Liver (tissue), 9 donors: ENCODE data around the gene CXCL16. TPM values are rescaled to one million over a fixed set of nuclear protein-coding genes. Genes with fewer than 3 reads are reported as not detected.

Experiments used
- DNase-seq: peaks from one replicate; pipeline ENCODE4 v3.0.0-alpha.2; 2017; ENCODE audit warnings: low spot score
- H3K27ac ChIP-seq, 2 donors: one replicate each; pipeline ENCODE4 v1.7.0; 2013; ENCODE audit warnings: inconsistent platforms in 2 of 2, low read length in 2 of 2, control low read depth in 1 of 2, low read depth in 1 of 2, mild to moderate bottlenecking in 1 of 2
- H3K27me3 ChIP-seq, 4 donors: one replicate each; pipeline versions ENCODE4 v1.6.1 to v1.7.0; 2013; ENCODE audit warnings: low read length in 3 of 4, inconsistent platforms in 1 of 4, mild to moderate bottlenecking in 1 of 4, moderate library complexity in 1 of 4; ENCODE audit not compliant: control insufficient read depth in 4 of 4, insufficient read depth in 4 of 4
- H3K36me3 ChIP-seq, 4 donors: one replicate each; pipeline versions ENCODE4 v1.6.1 to v1.7.0; 2013; ENCODE audit warnings: low read length in 3 of 4, mild to moderate bottlenecking in 3 of 4, low read depth in 1 of 4, moderate library complexity in 1 of 4; ENCODE audit not compliant: control insufficient read depth in 4 of 4, insufficient read depth in 3 of 4
- H3K4me1 ChIP-seq, 4 donors: one replicate each; pipeline versions ENCODE4 v1.6.1 to v1.7.0; 2013; ENCODE audit warnings: low read length in 3 of 4, mild to moderate bottlenecking in 3 of 4, moderate library complexity in 1 of 4; ENCODE audit not compliant: control insufficient read depth in 4 of 4, insufficient read depth in 4 of 4
- H3K4me3 ChIP-seq, 3 donors: one replicate each; pipeline versions ENCODE4 v1.6.1 to v1.7.0; 2013; ENCODE audit warnings: low read length in 3 of 3, control low read depth in 1 of 3, low read depth in 1 of 3, mild to moderate bottlenecking in 1 of 3
- H3K9ac ChIP-seq, 2 donors: one replicate each; pipeline ENCODE4 v1.7.0; 2013; ENCODE audit warnings: low read length in 2 of 2, mild to moderate bottlenecking in 2 of 2, moderate library complexity in 2 of 2, control low read depth in 1 of 2, low read depth in 1 of 2
- H3K9me3 ChIP-seq, 4 donors: one replicate each; pipeline versions ENCODE4 v1.6.1 to v1.7.0; 2013; ENCODE audit warnings: low read length in 3 of 4; ENCODE audit not compliant: control insufficient read depth in 4 of 4
- EGR1 ChIP-seq, 2 donors: IDR thresholded peaks; 2 replicates each; pipeline ENCODE4 v1.6.1; 2016 to 2018; ENCODE audit warnings: antibody characterized with exemption in 2 of 2, low read depth in 2 of 2
- FOXA1 ChIP-seq: IDR thresholded peaks from 2 replicates; pipeline ENCODE4 v1.6.1; 2016; ENCODE audit warnings: antibody characterized with exemption
- HNF4A ChIP-seq, 2 donors: conservative IDR thresholded peaks; 2 replicates each; pipeline ENCODE4 v1.6.1; 2016; ENCODE audit warnings: antibody characterized with exemption in 2 of 2, mild to moderate bottlenecking in 2 of 2
- HNF4G ChIP-seq: IDR thresholded peaks from 2 replicates; pipeline ENCODE4 v1.6.1; 2016; ENCODE audit warnings: antibody characterized with exemption
- NR2F2 ChIP-seq: IDR thresholded peaks from 2 replicates; pipeline ENCODE4 v1.6.1; 2016; ENCODE audit warnings: antibody characterized with exemption
- RAD21 ChIP-seq, 2 donors: IDR thresholded peaks; 2 replicates each; pipeline ENCODE4 v1.6.1; 2016; ENCODE audit warnings: antibody characterized with exemption in 2 of 2, mild to moderate bottlenecking in 2 of 2
- RXRA ChIP-seq, 2 donors: IDR thresholded peaks; 2 replicates each; pipeline ENCODE4 v1.6.1; 2017 to 2018; ENCODE audit warnings: antibody characterized with exemption in 2 of 2, mild to moderate bottlenecking in 1 of 2
- WGBS: extraction: QIAGEN DNeasy Blood & Tissue Kit; methylation state at CpG from one replicate; pipeline ENCODE4 v1.1.7; 2013; 5-methylcytosine and 5-hydroxymethylcytosine counted together
- polyA plus RNA-seq, 2 donors: library from polyadenylated mRNA; stranded (reverse) in 1 of 2; unstranded in 1 of 2; fragments of 200-250 nt in 1 of 2; fragments of >200 nt in 1 of 2; fragmentation: Nextera tagmentation in 1 of 2; extraction: Ambion mirVana in 1 of 2; gene quantifications; one replicate each; pipeline versions ENCODE4 v1.2.1 to v1.2.3, GENCODE V29; 2013 to 2015
- total RNA-seq, 2 donors: library from RNA; depleted of rRNA; stranded (reverse); fragments of >200 nt; gene quantifications; one replicate each; pipeline ENCODE4 v1.2.3, GENCODE V29; 2014
- TF ChIP-seq, protein P1 (sequence below): IDR thresholded peaks from 2 replicates; pipeline ENCODE4 v1.6.1; 2016; ENCODE audit warnings: antibody characterized with exemption
- TF ChIP-seq, protein P2 (sequence below): fragments of 150-350 bp; IDR thresholded peaks from 2 replicates; pipeline ENCODE4 v1.5.1; 2017; ENCODE audit warnings: improper control_type of control experiment, low read depth, low read length; ENCODE audit not compliant: missing input control
- TF ChIP-seq, protein P3 (sequence below): IDR thresholded peaks from 2 replicates; pipeline ENCODE4 v1.6.1; 2016; ENCODE audit warnings: antibody characterized with exemption
- donor health status: healthy.
- donor health status: healthy.
- donor health status: healthy.
- donor health status: healthy.
- donor health status: healthy.

The CXCL16 gene
- total and polyA plus RNA-seq, 4 donors: 10.7 to 41.1 (median 16.1) TPM

DNA sequence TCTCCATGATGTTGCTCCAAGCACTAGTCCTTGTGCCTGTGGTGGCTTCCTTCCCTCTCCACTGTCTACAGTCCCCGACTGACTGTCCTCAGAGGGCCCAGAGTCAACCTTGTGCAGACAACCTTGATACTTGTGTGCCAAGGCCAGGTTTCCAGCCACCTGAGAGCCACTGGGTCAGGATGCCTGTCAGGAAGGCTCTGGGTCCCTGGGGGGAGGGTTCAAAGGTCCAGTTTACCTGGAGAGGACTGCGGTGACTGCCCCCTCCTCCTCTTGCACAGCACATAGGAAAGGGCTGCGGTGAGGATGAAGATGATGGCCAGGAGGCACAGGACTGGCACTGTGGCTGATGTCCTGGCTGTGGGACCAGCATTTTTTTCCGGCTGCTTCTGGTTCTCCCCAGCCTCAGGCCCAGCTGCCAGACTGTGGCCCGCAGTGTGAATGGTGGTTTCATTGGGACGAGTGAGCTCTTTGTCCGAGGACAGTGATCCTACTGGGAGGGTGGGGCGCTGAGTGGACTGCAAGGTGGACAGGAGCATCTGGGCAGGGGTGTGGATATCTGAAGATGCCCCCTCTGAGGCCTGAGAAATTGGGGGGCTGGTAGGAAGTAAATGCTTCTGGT is 4.8 kb downstream of the CXCL16 start:
- Histone ChIP-seq H3K27me3 (no peaks in the 10 kb centered on the region), H3K36me3 (no peaks in the 10 kb centered on the region), H3K9me3 (no peaks in the 10 kb centered on the region), H3K4me1 (peaks cover 4 to 36% (median 16%) of the 10 kb centered on the region in 4 donors), H3K9ac (peak overlapping the region in 1 of 2 donors; percentile 15), H3K4me3 (no peak overlapping the region), H3K27ac (peak overlapping the region; percentile 40 to 51)
- 85% methylated on average over 8 of the region's 8 CpGs for WGBS
- TF ChIP-seq HNF4A (conservative IDR thresholded peaks at IDR 0.05) (peak in 1 of 2 donors; percentile 16), EGR1 (IDR thresholded peaks at IDR 0.05; ENCODE audit: low read depth in 2 of 2) (no peak)
- DNase-seq: no peak

DNA sequence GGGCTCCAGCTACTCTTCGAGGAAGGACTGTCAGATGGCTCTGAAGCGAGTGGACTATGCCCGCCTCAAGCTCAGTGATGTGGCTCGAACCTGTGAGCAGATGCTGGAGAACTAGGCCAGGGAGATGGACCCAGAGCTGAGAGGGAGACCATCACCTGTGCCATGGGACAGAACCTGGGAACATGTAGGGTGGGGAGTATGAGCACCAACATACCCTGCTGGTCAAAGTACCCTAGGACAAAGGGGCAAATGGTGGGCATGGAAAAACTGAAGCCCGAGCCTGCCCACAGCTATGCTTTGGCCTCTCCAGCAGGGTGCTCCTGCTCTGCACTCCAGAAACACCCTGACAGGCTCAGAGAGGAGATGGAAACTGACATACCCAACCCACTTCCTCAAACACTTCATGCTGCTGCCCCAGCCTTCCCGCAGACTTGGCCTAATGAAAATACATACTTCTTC is 6.6 kb downstream of the CXCL16 start:
- 75% methylated on average over 6 of the region's 6 CpGs for WGBS
- H3K36me3 ChIP-seq: no peaks in the 10 kb centered on the region
- H3K9me3 ChIP-seq: no peaks in the 10 kb centered on the region
- H3K27me3 ChIP-seq: no peaks in the 10 kb centered on the region
- H3K27ac ChIP-seq: peak overlapping the region; percentile 12 to 51
- H3K9ac ChIP-seq: peak overlapping the region in 1 of 2 donors; percentile 35
- DNase-seq: no peak
- H3K4me3 ChIP-seq: no peak overlapping the region
- no peak for TF ChIP-seq EGR1 (IDR thresholded peaks at IDR 0.05; ENCODE audit: low read depth in 2 of 2)
- no peak for TF ChIP-seq NR2F2
- peak; percentile 60 to 74 for TF ChIP-seq RAD21 (IDR thresholded peaks at IDR 0.05)
- TF ChIP-seq, protein P1, sequence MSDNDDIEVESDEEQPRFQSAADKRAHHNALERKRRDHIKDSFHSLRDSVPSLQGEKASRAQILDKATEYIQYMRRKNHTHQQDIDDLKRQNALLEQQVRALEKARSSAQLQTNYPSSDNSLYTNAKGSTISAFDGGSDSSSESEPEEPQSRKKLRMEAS: no peak
- no peak for TF ChIP-seq RXRA (IDR thresholded peaks at IDR 0.05)
- TF ChIP-seq HNF4G: no peak
- TF ChIP-seq, protein P2, sequence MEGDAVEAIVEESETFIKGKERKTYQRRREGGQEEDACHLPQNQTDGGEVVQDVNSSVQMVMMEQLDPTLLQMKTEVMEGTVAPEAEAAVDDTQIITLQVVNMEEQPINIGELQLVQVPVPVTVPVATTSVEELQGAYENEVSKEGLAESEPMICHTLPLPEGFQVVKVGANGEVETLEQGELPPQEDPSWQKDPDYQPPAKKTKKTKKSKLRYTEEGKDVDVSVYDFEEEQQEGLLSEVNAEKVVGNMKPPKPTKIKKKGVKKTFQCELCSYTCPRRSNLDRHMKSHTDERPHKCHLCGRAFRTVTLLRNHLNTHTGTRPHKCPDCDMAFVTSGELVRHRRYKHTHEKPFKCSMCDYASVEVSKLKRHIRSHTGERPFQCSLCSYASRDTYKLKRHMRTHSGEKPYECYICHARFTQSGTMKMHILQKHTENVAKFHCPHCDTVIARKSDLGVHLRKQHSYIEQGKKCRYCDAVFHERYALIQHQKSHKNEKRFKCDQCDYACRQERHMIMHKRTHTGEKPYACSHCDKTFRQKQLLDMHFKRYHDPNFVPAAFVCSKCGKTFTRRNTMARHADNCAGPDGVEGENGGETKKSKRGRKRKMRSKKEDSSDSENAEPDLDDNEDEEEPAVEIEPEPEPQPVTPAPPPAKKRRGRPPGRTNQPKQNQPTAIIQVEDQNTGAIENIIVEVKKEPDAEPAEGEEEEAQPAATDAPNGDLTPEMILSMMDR: peak; percentile 37
- TF ChIP-seq, protein P3, sequence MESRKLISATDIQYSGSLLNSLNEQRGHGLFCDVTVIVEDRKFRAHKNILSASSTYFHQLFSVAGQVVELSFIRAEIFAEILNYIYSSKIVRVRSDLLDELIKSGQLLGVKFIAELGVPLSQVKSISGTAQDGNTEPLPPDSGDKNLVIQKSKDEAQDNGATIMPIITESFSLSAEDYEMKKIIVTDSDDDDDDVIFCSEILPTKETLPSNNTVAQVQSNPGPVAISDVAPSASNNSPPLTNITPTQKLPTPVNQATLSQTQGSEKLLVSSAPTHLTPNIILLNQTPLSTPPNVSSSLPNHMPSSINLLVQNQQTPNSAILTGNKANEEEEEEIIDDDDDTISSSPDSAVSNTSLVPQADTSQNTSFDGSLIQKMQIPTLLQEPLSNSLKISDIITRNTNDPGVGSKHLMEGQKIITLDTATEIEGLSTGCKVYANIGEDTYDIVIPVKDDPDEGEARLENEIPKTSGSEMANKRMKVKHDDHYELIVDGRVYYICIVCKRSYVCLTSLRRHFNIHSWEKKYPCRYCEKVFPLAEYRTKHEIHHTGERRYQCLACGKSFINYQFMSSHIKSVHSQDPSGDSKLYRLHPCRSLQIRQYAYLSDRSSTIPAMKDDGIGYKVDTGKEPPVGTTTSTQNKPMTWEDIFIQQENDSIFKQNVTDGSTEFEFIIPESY: no peak
- H3K4me1 ChIP-seq: peaks cover 0 to 26% (median 11%) of the 10 kb centered on the region in 4 donors

DNA sequence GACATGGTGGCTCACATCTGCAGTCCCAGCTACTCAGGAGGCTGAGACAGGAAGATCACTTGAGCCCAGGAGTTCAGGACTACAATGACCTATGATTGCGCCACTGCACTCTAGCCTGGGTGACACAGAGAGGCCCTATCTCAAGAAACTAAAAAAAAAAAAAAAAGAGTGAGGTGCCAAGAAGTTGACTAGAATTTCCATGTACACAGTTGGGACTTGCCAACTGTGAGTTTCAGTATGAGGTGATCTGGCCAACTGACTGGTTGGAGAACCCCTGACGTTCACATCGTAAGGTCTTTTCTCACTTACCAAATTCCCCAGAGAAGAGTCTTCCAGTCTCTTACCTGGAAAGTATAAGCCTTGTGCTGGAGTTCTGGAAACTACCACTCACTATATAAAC is 11.6 kb downstream of the CXCL16 start:
- Histone ChIP-seq H3K27ac (no peak overlapping the region), H3K9me3 (no peaks in the 10 kb centered on the region), H3K27me3 (no peaks in the 10 kb centered on the region), H3K4me3 (no peak overlapping the region), H3K36me3 (no peaks in the 10 kb centered on the region), H3K4me1 (peaks cover 3 to 25% (median 12%) of the 10 kb centered on the region in 4 donors), H3K9ac (no peak overlapping the region)
- no peak for DNase-seq
- TF ChIP-seq FOXA1 (no peak), RXRA (IDR thresholded peaks at IDR 0.05) (peak in 1 of 2 donors; percentile 15)
- 47% methylated on average over 3 of the region's 3 CpGs for WGBS
